ENCODE measurements around the gene SEMA5B.

The SEMA5B gene

GRCh38 chr3:122942239-122942638 is 85.3 kb downstream of the SEMA5B start:
- no peak overlapping the region for H4K91ac ChIP-seq (ENCODE audit: low read depth, low read length)
- H3K79me1 ChIP-seq (ENCODE audit: low read length): no peaks in the 10 kb centered on the region
- H3K27me3 ChIP-seq (ENCODE audit: insufficient read depth, low read length): no peaks in the 10 kb centered on the region
- H3K4me2 ChIP-seq (ENCODE audit: low read length): no peak overlapping the region
- no peak overlapping the region for H3K18ac ChIP-seq (ENCODE audit: low read length)
- H3K4me1 ChIP-seq (ENCODE audit: control insufficient read depth in 1 of 2, insufficient read depth in 2 of 2, low read length in 2 of 2): peaks cover 0 to 2% of the 10 kb centered on the region in 2 experiments
- H2BK120ac ChIP-seq (ENCODE audit: insufficient read depth, low read length, poor library complexity): no peak overlapping the region
- H3K79me2 ChIP-seq (ENCODE audit: control insufficient read depth, insufficient read depth, low read length, poor library complexity): no peaks in the 10 kb centered on the region
- no peak overlapping the region for H4K12ac ChIP-seq (ENCODE audit: low read depth, low read length)
- no peak overlapping the region for H4K8ac ChIP-seq (ENCODE audit: low read depth, low read length)
- no peak overlapping the region for H3K23ac ChIP-seq (ENCODE audit: low read length)
- no peak overlapping the region for H2AK5ac ChIP-seq (ENCODE audit: low read length)
- H2AFZ ChIP-seq (ENCODE audit: insufficient read depth, low read length, poor library complexity): no peak overlapping the region
- H3K9me3 ChIP-seq (ENCODE audit: insufficient read depth, low read depth, low read length): no peaks in the 10 kb centered on the region
- no peak for DNase-seq
- no peak overlapping the region for H3K4me3 ChIP-seq (ENCODE audit: low read depth, low read length)
- H3K9ac ChIP-seq (ENCODE audit: low read length): no peak overlapping the region
- H2BK5ac ChIP-seq (ENCODE audit: low read depth, low read length, poor library complexity): no peak overlapping the region
- no peak overlapping the region for H3K27ac ChIP-seq (ENCODE audit: low read depth, low read length)
- no peaks in the 10 kb centered on the region for H3K36me3 ChIP-seq (ENCODE audit: control insufficient read depth in 1 of 2, insufficient read depth in 2 of 2, low read length in 2 of 2)
- no peak overlapping the region for H3K14ac ChIP-seq (ENCODE audit: low read length)
- H3K4ac ChIP-seq (ENCODE audit: low read depth, low read length): no peak overlapping the region
- no CpG with 5 or more reads among the region's 3 CpGs for WGBS (ENCODE audit: extremely low coverage, insufficient coverage, insufficient read length)
- H2BK12ac ChIP-seq (ENCODE audit: low read length): no peak overlapping the region

GRCh38 chr3:122941228-122942206 is 86.0 kb downstream of the SEMA5B start:
- no CpG with 5 or more reads among the region's 6 CpGs for WGBS (ENCODE audit: extremely low coverage, insufficient coverage, insufficient read length)
- Histone ChIP-seq H3K79me2 (ENCODE audit: control insufficient read depth, insufficient read depth, low read length, poor library complexity) (no peaks in the 10 kb centered on the region), H4K8ac (ENCODE audit: low read depth, low read length) (no peak overlapping the region), H3K27me3 (ENCODE audit: insufficient read depth, low read length) (no peaks in the 10 kb centered on the region), H3K9ac (ENCODE audit: low read length) (no peak overlapping the region), H2BK120ac (ENCODE audit: insufficient read depth, low read length, poor library complexity) (no peak overlapping the region), H2BK5ac (ENCODE audit: low read depth, low read length, poor library complexity) (no peak overlapping the region), H3K9me3 (ENCODE audit: insufficient read depth, low read depth, low read length) (no peaks in the 10 kb centered on the region), H3K36me3 (ENCODE audit: control insufficient read depth in 1 of 2, insufficient read depth in 2 of 2, low read length in 2 of 2) (no peaks in the 10 kb centered on the region), H3K4ac (ENCODE audit: low read depth, low read length) (no peak overlapping the region), H4K91ac (ENCODE audit: low read depth, low read length) (no peak overlapping the region), H3K4me1 (ENCODE audit: control insufficient read depth in 1 of 2, insufficient read depth in 2 of 2, low read length in 2 of 2) (peaks cover 0 to 2% of the 10 kb centered on the region in 2 experiments), H2AK5ac (ENCODE audit: low read length) (no peak overlapping the region), H3K79me1 (ENCODE audit: low read length) (no peaks in the 10 kb centered on the region), H3K27ac (ENCODE audit: low read depth, low read length) (no peak overlapping the region), H3K14ac (ENCODE audit: low read length) (no peak overlapping the region), H4K12ac (ENCODE audit: low read depth, low read length) (no peak overlapping the region), H3K18ac (ENCODE audit: low read length) (no peak overlapping the region), H3K4me3 (ENCODE audit: low read depth, low read length) (no peak overlapping the region), H3K4me2 (ENCODE audit: low read length) (no peak overlapping the region), H2AFZ (ENCODE audit: insufficient read depth, low read length, poor library complexity) (no peak overlapping the region), H3K23ac (ENCODE audit: low read length) (no peak overlapping the region), H2BK12ac (ENCODE audit: low read length) (no peak overlapping the region)
- DNase-seq: no peak

GRCh38 chr3:122940628-122941086 is 86.9 kb downstream of the SEMA5B start:
- DNase-seq: no peak
- Histone ChIP-seq H2BK12ac (ENCODE audit: low read length) (no peak overlapping the region), H3K27ac (ENCODE audit: low read depth, low read length) (no peak overlapping the region), H3K14ac (ENCODE audit: low read length) (no peak overlapping the region), H3K79me1 (ENCODE audit: low read length) (no peaks in the 10 kb centered on the region), H3K4me3 (ENCODE audit: low read depth, low read length) (no peak overlapping the region), H3K4me2 (ENCODE audit: low read length) (no peak overlapping the region), H3K4ac (ENCODE audit: low read depth, low read length) (no peak overlapping the region), H3K23ac (ENCODE audit: low read length) (no peak overlapping the region), H3K36me3 (ENCODE audit: control insufficient read depth in 1 of 2, insufficient read depth in 2 of 2, low read length in 2 of 2) (no peaks in the 10 kb centered on the region), H3K79me2 (ENCODE audit: control insufficient read depth, insufficient read depth, low read length, poor library complexity) (no peaks in the 10 kb centered on the region), H3K9ac (ENCODE audit: low read length) (no peak overlapping the region), H2AK5ac (ENCODE audit: low read length) (no peak overlapping the region), H3K27me3 (ENCODE audit: insufficient read depth, low read length) (no peaks in the 10 kb centered on the region), H4K12ac (ENCODE audit: low read depth, low read length) (no peak overlapping the region), H3K4me1 (ENCODE audit: control insufficient read depth in 1 of 2, insufficient read depth in 2 of 2, low read length in 2 of 2) (peaks cover 0 to 2% of the 10 kb centered on the region in 2 experiments), H4K91ac (ENCODE audit: low read depth, low read length) (no peak overlapping the region), H2AFZ (ENCODE audit: insufficient read depth, low read length, poor library complexity) (no peak overlapping the region), H4K8ac (ENCODE audit: low read depth, low read length) (no peak overlapping the region), H3K18ac (ENCODE audit: low read length) (no peak overlapping the region), H2BK120ac (ENCODE audit: insufficient read depth, low read length, poor library complexity) (no peak overlapping the region), H2BK5ac (ENCODE audit: low read depth, low read length, poor library complexity) (no peak overlapping the region), H3K9me3 (ENCODE audit: insufficient read depth, low read depth, low read length) (no peaks in the 10 kb centered on the region)
- WGBS (ENCODE audit: extremely low coverage, insufficient coverage, insufficient read length): no CpG with 5 or more reads among the region's 5 CpGs

- no CpG with 5 or more reads among the region's 9 CpGs for WGBS (ENCODE audit: extremely low coverage, insufficient coverage, insufficient read length)
- no peaks in the 10 kb centered on the region for H3K79me1 ChIP-seq (ENCODE audit: low read length)
- no peak overlapping the region for H3K23ac ChIP-seq (ENCODE audit: low read length)
- no peak overlapping the region for H3K27ac ChIP-seq (ENCODE audit: low read depth, low read length)
- no peak overlapping the region for H3K4me3 ChIP-seq (ENCODE audit: low read depth, low read length)
- H2AK5ac ChIP-seq (ENCODE audit: low read length): no peak overlapping the region
- no peak overlapping the region for H3K14ac ChIP-seq (ENCODE audit: low read length)
- no peak overlapping the region for H2BK120ac ChIP-seq (ENCODE audit: insufficient read depth, low read length, poor library complexity)
- no peak overlapping the region for H2AFZ ChIP-seq (ENCODE audit: insufficient read depth, low read length, poor library complexity)
- H3K4me2 ChIP-seq (ENCODE audit: low read length): no peak overlapping the region
- H3K27me3 ChIP-seq (ENCODE audit: insufficient read depth, low read length): no peaks in the 10 kb centered on the region
- H3K18ac ChIP-seq (ENCODE audit: low read length): no peak overlapping the region
- no peak overlapping the region for H4K8ac ChIP-seq (ENCODE audit: low read depth, low read length)
- H3K36me3 ChIP-seq (ENCODE audit: control insufficient read depth in 1 of 2, insufficient read depth in 2 of 2, low read length in 2 of 2): no peaks in the 10 kb centered on the region
- H3K79me2 ChIP-seq (ENCODE audit: control insufficient read depth, insufficient read depth, low read length, poor library complexity): no peaks in the 10 kb centered on the region
- no peak overlapping the region for H2BK5ac ChIP-seq (ENCODE audit: low read depth, low read length, poor library complexity)
- H2BK12ac ChIP-seq (ENCODE audit: low read length): no peak overlapping the region
- H4K91ac ChIP-seq (ENCODE audit: low read depth, low read length): no peak overlapping the region
- no peak overlapping the region for H3K9ac ChIP-seq (ENCODE audit: low read length)
- H3K4me1 ChIP-seq (ENCODE audit: control insufficient read depth in 1 of 2, insufficient read depth in 2 of 2, low read length in 2 of 2): peaks cover 0 to 2% of the 10 kb centered on the region in 2 experiments
- H3K9me3 ChIP-seq (ENCODE audit: insufficient read depth, low read depth, low read length): no peaks in the 10 kb centered on the region
- DNase-seq: peak; percentile 55 to 86
- H4K12ac ChIP-seq (ENCODE audit: low read depth, low read length): no peak overlapping the region
- H3K4ac ChIP-seq (ENCODE audit: low read depth, low read length): no peak overlapping the region
Observed at GRCh38 chr3:122938783-122939425, 88.7 kb downstream of the SEMA5B start.
